Superior temporal gyrus (tissue), 1 donor: ENCODE results near the gene TIRAP.

Experiments
- DNase-seq: peaks from one replicate; pipeline ENCODE4 v3.0.0-alpha.2; 2016; ENCODE audit errors: extremely low spot score

Gene TIRAP

DNA sequence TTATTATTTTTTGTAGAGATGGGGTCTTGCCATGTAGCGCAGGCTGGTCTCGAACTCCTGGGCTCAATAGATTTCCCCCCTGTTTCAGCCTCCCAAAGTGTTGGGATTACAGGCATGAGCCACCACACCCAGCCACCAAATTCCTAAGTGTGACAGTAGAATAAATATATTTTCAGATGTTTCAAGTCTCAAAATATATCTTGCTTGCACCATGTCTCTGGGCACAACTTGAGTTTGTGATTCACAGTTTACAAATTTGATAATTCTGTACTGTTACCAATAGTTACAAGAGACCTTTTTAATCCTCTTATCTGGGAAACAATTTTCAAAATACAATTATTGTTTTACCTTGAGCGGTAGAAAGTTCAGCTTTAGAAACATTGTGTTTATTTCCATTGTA is 40.1 kb downstream of the TIRAP start:
- DNase-seq = no peak

GRCh38 chr11:126327281-126328000 is 44.5 kb downstream of the TIRAP start:
- no peak for DNase-seq

- DNase-seq = no peak
Observed at GRCh38 chr11:126328001-126328390, 45.1 kb downstream of the TIRAP start.

DNA sequence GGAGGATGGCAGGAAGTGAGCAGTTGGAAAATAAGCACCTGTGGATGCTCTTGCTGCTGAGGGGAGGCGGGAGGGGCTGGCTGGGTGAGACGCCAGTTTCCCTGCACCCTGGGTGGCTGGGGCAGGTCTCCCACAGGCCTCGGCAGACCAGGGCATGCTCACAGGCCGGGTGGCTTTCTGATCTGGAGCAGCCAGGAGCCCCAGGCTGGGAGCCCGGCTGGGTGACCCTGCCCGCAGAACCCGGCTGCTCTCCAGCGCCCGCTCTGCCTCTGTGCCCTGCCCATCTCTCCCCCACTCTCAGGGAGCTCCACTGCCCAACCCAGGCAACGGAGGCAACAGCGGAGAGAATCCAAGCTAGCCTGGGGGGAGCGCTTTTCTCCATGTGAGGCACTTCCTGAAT is 45.6 kb downstream of the TIRAP start:
- no peak for DNase-seq

- no peak for DNase-seq
Observed at GRCh38 chr11:126328938-126329643, 46.2 kb downstream of the TIRAP start.

DNA sequence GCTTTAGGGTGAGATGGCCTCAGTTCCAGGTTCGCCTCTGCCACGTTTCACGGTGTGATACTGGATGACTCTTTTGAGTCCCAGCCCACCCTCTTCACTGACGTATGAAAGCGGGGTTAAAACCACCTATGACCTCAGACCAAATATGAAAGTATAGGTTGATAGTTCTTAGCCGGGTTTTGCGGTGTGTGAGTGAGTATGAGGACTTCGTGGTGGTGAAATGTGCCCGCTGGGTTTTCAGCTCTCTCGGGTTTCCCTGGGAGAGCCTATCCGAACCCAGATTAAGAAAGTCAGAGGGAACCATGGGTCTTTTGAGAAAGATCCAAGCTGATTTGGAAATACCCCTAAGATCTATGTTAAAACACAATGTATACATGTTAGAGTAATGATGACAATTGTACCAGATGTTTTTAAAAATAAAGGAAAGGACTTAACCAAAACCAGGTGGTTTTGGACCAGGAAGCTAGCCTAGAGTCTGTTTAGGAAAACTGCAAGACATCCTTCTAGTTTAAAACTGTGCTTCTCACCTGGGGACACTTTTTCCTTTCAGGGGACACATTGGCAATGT is 46.8 kb downstream of the TIRAP start:
- DNase-seq = no peak

GRCh38 chr11:126331286-126331685 is 48.4 kb downstream of the TIRAP start:
- DNase-seq = no peak

GRCh38 chr11:126332221-126332711 is 49.4 kb downstream of the TIRAP start:
- no peak for DNase-seq

DNA sequence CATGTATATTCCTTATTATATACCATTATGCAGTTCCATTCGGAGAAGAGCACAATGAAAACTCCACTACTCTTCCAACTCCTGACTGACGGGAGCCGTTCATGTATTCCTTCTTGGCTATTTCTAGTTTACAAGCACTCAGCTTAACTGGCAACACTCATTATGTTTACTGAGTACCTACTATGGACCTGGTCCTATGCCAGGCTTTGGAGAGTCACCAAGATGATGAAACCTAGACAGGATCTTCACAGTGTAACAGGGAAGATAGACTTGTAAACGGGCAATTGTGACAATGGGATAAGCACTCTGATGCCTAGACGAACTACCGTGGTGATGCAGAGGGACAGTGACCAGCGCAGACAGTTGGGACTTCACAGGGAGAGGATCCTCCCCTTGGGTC is 50.2 kb downstream of the TIRAP start:
- DNase-seq = no peak

DNA sequence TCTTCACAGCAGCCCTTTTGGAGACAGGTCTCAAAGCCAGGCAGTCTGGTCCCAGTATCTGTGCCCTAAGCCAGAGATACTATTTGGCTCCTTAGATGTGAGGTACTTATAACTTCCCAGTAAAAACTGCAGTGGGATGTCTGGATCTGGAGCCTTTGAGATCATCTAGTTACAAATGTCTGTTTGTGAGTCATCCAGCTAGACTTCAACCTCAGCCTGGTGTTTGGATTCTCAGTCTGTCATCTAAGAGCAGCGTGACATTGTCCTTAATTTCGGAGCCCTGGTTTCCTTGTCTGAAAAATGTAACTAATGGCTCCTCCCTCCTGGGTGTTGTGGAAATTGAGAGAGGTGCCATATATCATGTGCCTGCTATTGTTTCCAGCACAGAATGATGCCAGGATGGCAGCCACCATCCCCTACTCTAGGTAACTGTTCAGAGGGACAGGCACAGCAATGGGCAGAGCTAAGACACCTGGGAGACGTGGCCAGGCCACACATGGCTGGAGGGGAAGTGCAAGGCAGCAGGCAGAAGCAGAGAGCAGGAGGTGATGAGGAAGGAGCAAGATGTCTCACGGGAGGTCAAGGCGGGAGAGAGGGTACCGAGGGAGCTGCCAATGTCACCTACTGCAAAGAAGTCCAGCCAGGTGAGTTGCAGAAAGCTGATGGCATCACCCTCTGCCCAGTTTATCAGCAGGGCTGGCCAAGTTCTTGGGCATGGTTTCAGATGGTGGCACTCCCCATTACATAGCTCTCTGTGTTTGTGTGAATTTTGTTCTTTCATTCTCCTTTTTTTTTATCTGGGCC is 52.0 kb downstream of the TIRAP start:
- no peak for DNase-seq

GRCh38 chr11:126335463-126335760 is 52.5 kb downstream of the TIRAP start:
- DNase-seq = no peak

DNA sequence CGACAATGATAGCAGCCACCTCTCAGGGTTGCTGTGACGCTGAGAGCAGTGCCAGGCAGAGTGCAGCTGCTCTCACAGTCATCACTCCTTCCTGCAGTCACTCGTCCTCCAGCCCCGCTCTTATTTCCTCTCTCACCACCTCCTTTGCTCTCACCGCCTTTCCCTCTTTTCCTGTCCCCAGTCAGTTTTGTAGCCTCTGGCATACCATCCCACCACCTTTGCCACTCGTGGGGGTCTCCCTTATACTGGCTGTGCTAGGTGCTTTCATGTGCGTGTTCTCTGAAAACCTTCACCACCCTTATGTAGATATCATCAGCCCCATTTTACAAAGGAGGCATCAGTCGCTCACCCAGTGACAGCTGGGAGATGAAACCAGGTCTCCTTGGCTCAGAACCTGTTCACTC is 53.2 kb downstream of the TIRAP start:
- no peak for DNase-seq

DNA sequence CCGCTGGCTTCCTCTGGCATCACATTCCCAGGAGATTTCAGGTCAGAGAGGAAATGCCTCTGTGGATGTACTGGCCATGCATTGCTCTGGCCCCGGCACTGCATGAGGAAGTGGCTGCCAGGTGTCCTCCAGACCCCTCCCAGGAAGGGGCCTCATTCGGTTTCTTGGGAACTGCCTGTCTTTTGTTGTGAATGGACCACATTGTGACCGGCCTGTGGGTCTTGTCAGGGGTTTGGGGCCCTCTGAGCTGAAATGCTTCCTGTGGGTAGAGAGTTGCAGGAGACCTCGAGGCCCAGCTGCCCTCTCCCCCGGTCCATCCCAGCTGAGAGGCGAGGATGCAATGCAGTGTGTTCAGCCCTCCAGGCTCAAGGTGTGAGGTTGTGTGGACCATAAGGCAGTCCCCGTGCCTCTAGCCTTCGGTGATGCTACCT is 53.8 kb downstream of the TIRAP start:
- DNase-seq = no peak

- DNase-seq = no peak
Observed at GRCh38 chr11:126337126-126337473, 54.2 kb downstream of the TIRAP start.

DNA sequence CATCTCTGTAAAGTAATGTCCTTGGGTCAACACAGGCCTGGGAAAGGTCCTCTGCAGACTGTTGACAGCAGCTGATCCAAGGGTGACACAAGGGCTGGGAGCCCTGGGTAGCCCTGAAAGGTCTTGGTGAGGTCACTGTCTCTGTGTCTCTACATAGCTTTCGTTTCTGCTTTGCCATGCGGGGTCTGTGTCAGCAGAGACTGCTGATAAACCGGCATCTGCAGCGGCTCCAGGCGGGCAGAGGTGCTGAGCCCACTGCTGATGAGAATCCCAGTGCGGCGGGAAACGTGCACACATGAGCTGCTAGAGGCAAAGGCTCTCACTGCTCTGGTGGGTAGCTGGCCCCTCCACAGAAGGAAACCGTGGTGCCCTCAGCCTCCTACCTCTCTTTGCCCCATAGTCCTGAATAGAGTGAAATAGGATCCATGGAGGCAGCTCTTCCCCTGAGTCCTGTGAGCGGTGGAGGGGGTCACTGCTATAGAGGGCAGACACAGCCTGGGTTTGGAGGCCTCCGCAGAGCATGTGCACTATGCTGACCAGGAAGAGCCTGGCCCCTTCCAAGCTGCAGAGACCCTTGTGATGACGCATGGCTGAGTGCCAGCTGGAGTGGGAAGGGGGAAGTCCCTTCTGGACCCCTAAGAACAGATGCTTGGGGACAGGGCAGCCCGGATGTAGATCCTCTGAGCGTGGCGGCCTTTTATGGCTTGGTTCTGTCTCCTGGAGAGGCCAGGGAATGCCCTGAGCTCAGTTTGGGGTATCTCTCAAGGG is 54.8 kb downstream of the TIRAP start:
- DNase-seq = no peak

DNA sequence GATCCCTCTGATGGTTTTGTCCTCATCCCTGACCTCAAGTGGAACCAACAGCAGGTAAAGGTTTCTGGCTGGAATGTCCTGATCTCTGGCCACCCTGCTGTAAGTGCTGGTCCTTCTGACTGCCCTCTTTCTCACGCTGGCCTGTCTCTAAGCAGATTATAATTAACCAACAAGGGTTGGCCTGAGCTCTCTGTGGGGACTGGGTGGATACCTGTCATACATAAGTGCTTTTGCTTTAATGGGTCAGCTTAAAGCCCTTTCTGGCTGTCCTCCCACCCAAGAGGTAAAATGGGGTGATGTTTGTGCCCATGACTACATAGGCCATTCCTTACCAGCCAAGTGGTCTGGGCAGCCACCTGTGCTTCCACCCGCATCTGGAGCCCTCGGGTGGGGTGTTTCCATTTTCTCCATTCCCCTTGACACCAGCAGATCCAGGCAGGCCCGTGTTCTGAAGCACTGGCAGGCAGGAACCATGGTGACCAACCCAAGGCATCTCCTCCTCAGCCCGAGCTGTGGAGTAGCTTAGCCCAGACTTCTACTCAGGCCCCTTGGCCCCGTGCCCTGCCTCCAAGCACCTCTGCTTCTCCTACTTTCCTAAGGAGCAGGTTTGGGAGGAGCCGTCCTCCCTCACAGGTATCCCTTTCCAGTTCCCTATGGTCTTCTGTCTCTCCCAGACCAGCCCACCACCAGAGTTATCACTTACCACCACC is 55.6 kb downstream of the TIRAP start:
- DNase-seq = no peak

- no peak for DNase-seq
Observed at GRCh38 chr11:126339073-126339862, 56.4 kb downstream of the TIRAP start.

- DNase-seq = no peak
Observed at GRCh38 chr11:126339863-126340434, 57.1 kb downstream of the TIRAP start.

DNA sequence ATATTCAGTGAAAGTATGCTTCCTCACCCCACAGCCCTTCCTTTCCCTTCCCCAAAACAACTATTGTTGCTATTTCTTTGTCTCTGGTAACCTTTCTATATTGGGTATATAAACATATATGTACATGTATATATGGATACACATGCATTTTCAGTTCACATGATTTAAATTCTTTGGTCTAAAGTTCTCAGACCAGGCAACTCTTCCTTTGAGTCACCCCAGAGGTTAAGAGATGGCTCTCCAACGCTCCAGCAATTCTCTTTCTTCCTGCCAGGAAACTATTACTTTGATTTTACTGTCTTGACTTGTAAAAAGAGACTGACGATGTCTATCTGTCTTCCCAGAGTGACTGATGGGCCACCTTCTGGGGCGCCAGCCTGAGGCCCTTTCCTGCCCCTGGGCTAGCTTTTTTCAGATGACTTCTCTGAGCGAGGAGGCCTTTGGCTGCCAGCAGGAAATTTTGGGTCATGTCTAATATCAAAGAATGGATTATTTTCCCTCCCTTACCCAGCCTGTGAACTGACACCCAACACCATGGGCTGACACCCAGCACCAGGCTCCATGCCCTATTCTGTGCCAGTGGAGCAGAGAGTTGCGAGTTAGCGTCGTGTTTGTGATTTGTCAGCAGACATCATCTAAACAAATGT is 58.2 kb downstream of the TIRAP start:
- DNase-seq = no peak
